ENCODE measurements around the gene ERFE. TPM values are rescaled to one million over a fixed set of nuclear protein-coding genes. Genes with fewer than 3 reads are reported as not detected.

Gene ERFE
- total RNA-seq, 1 donor from 2014 or later: not detected

DNA sequence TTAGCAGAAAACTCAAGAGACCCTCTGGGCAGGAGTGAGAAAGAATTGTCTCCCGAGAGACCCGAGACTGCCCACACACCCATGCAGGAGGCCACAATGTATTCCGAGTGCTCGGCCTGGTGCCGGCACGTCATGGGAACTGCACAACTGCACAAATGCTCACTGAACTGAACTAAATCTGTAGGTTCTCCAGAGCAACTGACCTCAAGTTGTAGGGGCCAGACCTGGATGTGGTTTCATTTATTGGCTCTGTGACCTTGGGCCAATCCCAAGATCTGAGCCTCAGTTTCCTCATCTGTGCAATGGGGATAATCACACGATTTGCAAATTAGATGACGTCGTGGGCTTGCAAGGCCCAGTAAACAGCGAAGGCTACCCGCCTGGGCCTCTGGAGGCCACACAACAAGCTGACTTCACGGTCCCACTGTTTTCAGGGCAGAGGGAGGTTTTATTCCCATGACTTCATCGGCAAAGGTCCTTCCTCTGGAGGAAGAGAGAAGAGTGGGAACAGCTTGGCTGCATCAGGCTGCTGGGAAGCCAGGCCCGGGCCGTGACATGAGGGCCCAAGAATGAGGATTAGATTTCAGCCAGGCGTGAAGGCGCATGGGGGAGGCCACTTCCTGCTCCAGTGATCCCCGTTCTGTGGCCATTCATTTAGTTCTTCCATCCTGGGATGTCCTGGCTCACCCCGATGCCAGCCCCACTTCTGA, 3.6 kb upstream of the ERFE start:
- DNase-seq (ENCODE audit: low spot score): no peak
- ATAC-seq: no peak

DNA sequence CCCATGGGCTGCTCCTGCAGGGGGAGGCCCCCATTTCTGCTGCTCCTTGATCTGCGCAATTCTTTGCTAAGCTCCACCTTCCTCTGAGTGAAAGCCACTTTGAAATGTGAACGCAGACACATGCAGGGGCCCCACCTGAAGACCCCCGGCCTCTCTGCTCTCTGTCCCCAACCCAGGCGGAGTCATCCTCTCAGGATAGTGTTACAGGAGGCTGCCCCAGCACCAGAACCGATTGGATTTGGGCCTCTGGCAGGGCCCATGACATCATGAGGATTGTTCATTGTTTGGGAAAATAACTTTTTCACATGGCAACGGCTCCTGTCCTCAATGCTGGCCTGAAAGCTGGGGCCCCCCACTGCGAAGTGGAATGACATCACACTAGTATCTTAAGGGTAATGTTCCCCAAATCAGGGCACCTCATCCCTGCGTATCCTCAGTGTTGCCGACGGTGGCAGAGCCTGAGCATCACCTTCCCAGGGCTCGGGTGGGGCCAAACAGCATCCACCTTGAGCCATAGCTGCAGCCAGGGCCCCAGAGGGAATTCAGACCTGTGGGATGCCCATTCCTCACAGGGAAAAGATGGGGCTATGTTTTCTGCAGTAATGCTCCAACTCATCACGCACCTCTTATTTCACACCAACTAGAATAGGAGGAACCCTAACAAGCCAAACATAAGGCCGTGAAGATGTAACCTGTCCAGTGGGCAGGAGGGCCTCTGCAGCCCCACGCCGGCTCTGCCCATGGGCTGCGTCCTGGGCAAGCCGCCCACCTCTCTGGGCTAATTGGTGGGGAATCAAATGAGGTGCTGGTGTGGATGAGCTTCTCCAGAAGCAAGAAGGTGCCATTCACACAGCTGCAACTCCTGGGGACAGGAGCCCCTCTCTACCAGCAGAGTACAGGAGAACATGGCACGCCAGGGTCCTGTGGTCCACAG, 2.7 kb upstream of the ERFE start:
- no peak for DNase-seq (ENCODE audit: low spot score)

DNA sequence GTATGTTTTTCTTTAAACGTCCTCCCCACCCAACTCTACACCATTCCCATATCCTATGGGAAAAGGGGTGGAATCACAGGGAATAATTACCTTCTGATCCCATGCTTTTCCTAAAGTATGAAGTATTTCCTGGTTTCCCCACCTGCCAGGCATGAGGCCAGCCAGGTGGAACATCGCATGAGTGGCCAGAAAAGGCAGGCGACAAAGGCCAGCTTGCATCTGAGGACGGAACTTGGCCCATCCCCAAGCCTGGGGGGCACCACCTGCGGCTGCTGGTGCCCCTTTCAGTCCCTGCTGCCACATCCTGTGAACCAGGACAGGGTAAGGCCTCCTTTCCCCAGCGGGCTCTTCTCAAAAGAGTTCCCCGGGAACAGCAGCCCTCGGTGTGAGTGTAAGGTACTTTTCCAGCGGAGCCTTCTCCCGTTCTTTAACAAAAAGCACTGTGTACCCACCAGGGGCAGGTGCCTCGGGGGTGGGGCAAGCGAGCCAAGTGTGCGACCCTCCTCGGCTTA, 1.2 kb upstream of the ERFE start:
- DNase-seq (ENCODE audit: low spot score) (no peak), ATAC-seq (no peak)

More for the DNA sequence above, 2.7 kb upstream of the ERFE start:
- no peak for ATAC-seq

DNA sequence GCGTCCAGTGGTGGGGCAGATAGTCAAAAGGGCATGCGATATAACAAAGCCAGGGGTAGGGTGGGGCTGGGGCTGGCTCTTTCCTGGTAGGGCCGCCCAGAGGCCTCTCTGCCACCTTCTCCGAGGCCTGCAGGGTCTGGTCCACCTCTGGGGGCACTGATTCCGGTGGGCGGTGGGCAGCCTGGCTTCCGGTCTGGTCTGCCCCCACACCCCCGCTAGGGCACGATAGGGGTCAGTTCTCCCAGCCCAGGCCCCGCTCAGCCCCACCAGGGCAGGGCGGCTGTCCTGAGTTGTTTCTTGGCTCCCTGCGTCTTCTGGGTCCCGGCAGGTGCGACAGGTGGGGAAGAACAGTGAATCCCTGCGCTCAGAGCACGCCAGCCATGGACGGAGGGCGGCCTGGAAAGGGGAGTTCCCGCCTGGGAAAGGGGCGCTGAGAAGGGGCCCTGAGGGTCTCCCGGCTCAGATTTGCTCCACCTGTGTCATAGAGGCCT, 707 bp upstream of the ERFE start:
- no peak for DNase-seq (ENCODE audit: low spot score)
- no peak for ATAC-seq

DNA sequence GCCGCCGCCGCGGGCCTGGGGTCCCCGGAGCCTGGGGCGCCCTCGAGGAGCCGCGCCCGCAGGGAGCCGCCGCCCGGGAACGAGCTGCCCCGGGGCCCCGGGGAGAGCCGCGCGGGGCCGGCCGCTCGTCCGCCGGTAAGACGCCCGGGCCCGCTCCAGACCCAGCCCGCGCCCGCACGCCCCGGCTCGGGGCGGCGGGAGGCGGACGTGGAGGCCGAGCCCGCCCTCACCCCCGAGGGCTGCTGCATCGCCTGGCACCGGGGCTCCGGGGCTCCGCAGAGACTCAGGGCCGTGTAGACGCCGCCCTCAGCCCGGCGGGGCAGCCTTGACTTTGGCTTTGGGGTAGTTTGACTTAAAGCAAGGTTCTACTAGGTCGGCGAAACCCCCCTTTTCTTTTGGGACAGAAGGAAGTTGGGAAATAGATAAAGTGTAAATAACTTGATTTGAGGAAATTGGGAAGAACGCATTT, 335 bp downstream of the ERFE start:
- DNase-seq (ENCODE audit: low spot score) (no peak), ATAC-seq (peak; percentile 31)

DNA sequence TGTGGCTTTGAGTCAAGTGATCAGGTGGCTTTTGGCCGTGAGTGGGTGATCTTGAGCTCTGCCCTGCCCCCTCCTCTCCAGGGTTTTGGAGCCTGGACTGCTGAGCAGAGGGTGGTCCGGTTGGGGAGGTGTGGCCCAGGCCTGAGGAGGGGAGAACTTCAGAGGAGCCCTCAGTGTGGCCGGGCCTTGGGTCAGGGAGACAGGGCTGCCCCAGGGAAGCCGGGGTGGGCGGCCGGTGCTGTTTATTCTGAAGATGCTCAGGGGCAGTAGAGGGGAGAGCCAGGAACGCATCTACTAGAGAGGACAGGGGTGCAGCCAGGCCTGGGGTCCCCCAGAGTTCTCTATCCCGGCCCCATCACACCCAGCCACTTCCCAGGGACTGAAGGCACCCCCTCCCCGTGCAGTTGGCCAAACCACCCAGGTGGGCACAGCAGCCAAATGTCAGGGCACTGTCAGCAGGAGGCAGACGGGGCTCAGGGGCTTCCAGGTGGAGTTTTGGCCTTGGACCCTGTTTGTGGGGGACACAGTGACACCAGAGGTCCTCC, 963 bp downstream of the ERFE start:
- no peak for ATAC-seq
- no peak for DNase-seq (ENCODE audit: low spot score)

DNA sequence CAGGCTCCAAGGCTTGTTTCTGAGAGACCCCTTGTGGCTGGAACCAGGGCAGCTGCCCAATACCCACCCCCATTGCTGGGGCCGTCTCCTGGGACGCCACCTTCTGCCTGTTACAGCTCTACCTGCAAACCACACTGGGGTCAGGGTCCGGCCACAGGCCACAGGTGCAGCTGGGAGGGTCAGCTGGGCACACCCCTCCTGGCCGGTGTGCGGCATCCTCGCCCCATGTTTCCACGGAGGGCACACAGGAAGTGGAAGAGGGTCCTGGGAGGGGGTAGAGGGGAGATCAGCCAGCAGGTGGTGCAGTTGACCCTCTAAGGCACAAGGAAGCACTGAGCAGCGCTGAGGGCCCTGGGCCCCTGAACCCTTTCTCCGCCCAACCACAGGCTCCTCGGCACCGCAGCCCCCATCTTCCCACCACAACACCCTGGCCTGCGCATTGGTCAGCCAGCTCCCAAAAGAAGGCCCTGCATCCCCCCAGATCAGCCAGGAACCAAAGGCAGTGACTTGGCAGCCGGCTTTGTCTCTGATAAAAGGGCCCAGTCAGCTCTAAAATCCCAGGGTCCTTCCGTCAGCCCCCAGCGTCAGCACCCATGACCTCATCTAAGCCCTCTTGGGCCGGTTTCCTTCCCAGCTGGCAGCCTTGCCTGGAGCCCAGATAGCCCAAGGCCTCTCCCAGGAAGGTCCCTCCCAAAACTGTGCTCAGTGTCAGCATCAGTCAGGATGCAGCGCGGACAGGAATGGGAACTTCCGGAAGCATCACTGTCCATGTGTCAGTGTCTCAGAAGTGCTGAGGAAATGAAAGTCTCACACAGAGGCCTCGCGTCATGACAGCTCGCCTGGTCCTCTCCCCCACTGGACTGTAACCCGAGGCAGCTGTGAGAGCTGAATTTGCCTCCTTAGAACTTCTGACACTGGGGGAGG, 1.7 kb downstream of the ERFE start:
- ATAC-seq (no peak), DNase-seq (ENCODE audit: low spot score) (no peak)

DNA sequence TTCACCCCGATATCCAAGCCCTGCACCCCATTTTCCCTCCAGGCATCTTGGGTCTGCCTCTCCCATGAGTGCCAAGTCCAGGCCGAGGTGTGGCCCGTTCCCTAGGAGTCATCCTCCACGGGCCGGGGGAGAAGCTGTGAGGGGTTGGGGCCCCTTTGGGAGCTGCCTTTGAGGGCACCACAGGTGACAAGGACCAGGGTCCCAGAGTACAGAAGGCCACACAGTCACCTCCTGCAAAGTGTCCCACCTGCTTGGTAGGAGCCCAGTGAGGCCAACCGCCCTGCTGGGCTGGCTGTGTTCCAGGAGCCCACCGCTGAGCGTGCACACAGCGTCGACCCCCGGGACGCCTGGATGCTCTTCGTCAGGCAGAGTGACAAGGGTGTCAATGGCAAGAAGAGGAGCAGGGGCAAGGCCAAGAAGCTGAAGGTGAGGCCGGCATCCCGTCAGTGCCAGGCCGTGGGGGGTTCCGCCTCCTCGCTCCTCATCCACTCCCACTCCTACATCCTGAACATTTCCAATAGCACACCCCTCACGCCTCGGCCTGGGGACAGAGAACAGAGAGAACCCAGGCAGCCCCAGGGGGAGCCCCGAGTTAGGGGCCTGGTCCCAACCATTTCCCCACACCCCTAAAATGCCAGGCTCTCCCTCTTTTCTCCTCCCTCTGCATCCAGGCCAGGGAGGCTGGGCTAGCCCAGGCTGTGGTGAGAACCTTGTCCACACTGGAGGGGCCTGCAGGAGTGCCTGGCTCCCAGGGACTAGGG, 2.7 kb downstream of the ERFE start:
- ATAC-seq: no peak
- no peak for DNase-seq (ENCODE audit: low spot score)

DNA sequence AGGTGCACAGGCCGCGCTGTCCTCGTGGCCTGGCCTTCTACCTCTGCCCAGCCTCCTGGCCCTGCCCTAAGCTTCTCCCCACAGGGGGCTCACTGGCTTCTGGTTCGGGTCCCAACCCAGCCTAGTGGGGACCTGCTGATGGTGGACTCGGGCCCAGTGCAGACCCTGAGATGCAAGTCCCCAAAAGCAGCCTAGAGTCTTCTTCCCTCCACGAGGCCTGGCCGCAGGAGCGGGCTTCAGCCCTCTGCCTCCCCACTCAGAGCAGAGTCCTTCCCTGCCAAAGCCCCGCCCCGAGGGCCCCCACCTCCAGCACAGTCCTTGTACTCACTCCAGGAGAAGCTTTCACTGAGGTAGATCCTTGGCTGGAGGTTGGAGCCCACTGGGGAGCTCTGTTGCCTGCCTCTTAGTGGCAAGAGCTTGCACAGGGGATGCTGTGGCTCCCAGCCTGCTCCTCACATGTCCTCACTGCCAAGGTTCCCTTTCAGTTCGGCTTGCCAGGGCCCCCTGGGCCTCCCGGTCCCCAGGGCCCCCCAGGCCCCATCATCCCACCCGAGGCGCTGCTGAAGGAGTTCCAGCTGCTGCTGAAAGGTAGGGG, 3.6 kb downstream of the ERFE start:
- DNase-seq (ENCODE audit: low spot score): no peak
- ATAC-seq: no peak

DNA sequence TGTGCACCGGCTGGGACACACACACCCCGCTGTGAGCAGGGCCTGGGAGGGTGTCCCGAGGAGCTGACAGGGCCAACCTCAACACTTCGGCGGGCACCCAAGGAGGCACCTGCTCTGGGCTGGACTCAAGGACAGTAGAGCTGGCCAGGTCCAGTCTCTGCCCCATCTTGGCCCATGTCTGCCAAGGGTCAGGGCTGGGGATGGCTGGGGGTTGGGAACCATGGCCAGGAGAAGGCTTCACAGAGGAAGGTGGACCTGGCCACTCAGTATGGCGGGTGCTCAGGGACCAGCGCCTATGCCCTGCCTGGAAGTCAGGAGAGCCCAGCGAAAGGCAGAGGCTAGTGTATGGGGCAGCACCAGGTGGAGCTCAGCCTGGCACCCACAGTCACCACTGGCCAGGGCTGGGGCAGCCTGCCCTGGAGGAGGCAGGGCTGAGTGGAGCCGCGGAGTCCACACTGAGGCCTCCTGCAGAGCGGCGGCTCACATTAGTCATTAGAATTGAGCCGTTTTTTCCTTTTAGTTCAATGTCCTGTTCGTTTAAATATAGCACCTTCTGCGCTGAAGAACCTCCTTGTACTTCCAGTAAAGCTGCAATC, 4.2 kb downstream of the ERFE start:
- DNase-seq (ENCODE audit: low spot score) (no peak), ATAC-seq (no peak)

DNA sequence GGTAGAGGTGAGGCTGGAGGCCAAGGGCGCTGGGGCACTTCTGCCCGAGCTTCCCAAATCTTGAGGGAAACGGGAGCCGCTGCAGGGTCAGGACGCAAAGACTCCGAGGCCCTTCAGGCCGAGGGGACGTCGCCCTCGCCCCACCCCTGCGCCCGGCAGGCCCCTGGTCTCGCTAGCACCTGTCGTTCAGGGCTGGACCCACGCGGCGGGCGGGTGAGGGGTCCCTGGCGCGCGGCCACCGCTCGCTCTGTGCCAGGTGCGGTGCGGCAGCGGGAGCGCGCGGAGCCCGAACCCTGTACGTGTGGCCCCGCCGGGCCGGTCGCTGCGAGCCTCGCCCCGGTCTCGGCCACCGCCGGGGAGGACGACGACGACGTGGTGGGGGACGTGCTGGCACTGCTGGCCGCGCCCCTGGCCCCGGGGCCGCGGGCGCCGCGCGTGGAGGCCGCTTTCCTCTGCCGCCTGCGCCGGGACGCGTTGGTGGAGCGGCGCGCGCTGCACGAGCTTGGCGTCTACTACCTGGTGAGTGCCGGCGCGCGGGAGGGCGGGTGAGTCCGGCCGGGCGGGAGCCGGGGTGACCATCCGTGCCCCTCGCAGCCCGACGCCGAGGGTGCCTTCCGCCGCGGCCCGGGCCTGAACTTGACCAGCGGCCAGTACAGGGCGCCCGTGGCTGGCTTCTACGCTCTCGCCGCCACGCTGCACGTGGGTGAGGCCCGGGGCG, 4.9 kb downstream of the ERFE start:
- DNase-seq (ENCODE audit: low spot score) (no peak), ATAC-seq (peak; percentile 19)

DNA sequence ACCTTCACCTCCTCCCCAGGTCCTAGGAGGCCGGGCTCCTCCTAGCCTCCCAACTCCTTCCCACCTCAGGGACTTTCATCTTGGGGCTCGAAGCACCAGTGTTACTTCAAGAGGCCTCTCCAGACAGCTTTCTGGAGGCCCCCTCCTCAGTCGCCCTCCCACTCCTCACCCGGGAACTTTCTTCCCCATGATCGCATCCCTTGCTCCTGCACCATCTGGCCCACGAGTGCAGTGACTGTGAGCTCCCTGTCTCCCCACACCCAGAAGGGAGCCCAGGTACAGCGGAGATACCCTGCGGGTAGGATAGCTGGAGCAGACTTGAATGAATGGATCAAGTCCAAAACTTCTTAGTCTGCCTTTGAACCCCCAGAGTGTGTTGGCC, 6.1 kb downstream of the ERFE start:
- ATAC-seq (no peak), DNase-seq (ENCODE audit: low spot score) (no peak)

DNA sequence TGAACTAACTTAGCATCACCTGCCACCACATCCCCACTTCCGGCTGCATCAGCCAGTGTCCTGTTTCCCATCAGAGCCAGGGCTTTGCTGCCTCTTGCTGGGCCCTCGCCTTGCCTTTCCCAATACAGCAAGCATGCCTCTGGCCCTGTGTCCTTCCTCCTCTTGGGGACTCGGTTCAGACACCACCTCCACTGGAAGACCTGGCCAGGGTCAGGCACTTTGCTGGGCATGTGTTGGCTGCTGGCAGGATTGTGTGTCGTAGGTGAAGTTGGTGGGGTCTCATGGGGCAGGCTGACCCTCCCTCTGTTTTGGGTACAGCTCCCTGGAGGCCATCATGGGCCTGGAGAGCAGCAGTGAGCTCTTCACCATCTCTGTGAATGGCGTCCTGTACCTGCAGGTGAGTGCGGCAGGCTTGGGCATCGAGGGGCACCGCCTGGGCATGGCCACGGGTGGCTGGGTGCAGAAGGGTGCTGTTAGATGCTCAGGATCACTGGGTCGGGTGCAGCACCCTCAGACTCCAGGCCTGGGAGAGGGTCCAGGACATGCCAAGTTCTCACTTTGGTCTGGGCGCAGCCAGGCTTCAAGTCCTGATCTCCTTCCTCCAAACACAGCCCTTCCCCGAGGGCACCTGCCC, 6.6 kb downstream of the ERFE start:
- ATAC-seq (no peak), DNase-seq (ENCODE audit: low spot score) (no peak)

DNA sequence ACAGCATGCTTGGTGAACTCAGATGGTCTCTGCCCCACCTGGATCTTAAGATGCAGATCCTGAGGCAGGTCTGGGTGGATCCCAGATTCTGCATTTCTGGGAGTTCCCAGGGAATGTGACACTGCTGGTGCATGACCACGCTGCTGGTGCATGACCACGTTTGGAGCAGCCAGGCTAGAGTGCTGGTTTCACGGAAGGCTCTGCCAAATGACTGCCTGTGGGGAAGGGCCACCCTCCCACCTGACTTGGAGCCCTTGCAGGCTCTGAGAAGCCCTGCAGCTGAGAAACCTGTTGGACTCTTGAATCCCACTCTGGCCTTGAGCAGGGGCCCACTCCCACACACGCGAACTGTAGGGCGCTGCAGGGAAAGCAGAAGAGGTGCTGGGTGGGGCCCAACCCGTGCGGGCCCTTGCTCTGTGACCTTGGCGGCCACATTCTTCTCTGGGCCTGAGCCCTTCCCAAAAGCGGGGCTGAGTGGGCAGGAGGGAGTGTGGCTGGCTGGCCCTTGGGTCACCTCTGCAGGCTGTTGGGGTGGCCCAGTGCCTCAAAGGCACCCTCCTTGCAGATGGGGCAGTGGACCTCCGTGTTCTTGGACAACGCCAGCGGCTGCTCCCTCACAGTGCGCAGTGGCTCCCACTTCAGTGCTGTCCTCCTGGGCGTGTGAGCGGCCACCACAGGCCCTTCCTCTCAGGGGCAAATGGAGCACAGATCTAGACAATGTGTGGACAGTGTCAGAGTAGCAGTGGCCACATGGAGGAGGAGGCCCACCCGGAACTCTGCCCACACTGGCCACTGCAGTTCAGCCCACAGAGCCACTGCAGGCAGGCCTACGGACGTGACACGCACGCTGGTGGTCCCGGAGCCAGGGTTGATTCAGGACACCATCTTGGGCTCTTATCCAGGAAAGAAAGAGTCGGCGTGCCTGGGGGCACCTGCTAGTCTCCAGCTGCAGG, 7.9 kb downstream of the ERFE start:
- DNase-seq (ENCODE audit: low spot score): no peak
- peak; percentile 12 for ATAC-seq

DNA sequence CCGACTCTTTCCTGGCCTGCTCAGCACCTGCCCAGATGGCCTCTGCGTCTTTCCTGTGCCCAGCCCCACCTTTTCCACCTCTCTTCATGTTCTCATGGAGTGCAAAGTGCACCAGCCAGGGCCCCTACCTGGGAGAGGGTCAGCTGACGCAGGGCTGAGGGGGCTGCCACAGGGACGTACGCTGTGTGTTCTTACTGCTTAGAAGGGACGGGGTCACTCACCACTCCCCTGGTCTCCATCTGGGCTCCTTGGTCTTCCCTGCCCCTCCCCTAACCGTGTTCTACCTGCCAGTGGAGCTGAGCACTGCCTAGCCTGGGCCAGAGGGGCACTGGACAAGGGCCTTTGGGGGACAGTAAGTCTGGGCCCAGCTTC, 8.6 kb downstream of the ERFE start:
- no peak for DNase-seq (ENCODE audit: low spot score)
- no peak for ATAC-seq

DNA sequence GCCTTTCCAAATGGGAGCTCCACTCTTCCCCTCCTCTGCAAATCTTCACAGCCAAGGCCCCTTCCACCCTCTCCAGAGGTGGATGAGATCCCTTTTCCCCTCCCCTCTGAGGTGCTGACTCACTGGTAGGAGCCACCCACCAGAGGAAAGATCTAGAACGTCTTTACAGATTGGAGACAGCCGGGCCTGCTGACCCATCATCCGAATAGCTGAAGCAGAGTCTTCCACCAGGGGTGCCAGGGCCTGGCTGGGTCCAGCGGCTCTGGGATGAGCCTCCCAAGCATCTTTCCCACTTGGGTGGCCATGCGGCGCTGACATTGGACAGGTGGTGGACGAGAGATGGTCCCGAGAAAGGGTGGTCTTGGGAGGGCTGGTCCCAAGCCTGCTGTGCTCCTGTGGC, 9.0 kb downstream of the ERFE start:
- ATAC-seq (no peak), DNase-seq (ENCODE audit: low spot score) (no peak)

Data from left lobe of liver (tissue), 2 donors.